Activated CD8-positive, alpha-beta memory T cell treated with anti-CD3 and anti-CD28 coated beads for 48 hours (primary cell): ENCODE measurements around the gene RELT.

Source experiments
- DNase-seq, 3 experiments: peaks; one replicate each; pipeline ENCODE4 v3.0.0-alpha.2; 2020; ENCODE audit warnings: low read depth in 2 of 3, low spot score in 2 of 3

RELT gene

DNA sequence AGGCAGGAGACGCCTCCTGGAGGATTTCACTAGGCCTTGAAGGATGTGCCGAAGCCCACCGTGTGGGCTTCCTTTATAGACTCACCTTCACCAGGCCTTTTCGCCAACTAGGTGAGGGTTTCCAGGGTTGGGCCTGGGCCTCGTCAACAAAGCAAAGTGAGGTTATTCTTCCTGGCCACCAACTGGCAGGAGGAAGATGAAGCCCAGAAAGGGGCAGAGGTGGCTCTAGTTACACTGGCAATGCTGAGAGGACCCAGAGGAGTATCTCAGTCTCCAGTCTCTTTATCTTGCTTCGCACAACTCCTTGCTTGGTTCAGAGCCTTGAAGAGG, 404 bp upstream of the RELT start:
- DNase-seq: no peak

GRCh38 chr11:73376803-73377629, 817 bp downstream of the RELT start:
- DNase-seq: peak in 2 of 3 experiments; percentile 22 to 37

- no peak for DNase-seq
These were observed 3.1 kb downstream of the RELT start for GRCh38 chr11:73379189-73379880.

DNA sequence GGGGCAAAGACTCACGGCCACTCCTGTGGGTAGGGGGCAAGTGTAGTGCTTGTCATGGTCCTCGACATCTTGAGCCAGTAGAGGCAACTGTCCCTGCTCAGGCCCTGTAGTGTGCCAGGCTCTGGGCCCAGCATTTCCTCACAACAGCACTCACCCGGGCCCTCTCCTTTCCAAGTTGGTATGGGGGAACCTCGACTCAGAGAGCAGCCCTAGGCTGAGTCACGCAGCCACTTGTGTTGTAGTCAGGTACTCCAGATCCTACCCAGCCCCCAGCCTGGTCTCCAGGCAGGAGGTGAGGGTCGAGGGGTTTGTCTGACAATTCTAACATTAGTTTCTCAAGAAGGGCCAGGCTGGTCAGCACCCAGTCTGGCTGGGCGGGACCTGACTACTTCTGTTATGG, 4.1 kb downstream of the RELT start:
- no peak for DNase-seq

DNA sequence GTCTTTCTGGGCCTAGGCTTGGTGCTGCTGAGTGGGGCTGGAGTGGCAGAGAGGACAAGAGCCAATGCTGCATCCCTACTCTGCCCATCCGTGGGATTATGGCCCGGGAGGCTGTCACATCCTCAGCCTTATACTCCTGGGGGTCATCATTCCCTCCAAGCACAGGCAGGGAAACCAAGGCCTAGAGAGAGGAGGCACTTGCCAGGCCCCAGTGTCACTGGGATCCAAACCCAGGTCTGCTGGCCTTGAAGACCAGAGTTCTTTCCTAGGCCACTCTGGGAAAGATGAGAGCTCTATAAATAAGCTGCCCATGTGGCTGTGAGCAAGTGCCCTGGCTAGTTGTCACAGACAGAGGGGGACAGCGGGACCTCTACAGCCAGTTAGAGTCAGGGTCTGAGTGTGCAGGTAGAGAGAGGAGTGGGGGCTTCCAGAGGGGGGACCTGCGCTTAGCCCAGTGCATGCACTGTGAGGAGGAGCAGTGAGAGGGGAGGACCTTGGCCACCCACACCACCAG, 4.8 kb downstream of the RELT start:
- no peak for DNase-seq

DNA sequence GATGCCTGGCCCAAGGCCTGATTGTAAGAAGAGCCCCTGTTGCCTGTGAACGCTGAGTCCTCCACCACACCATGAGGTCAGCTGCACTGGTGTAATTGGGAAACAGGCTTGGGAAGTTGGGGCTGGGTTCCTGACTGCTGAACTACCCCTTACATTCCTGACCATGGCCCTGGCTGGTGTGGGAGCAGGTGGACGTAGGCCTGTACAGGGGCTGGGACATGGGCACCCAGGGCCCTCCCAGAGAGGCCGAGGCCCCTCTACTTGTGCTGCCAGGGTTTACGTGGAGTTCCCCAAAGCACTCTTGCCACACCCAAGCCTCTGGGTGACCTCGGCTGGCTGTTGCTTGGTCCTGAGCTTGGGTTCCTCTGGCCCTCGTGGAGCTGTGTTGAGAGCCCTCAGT, 5.4 kb downstream of the RELT start:
- no peak for DNase-seq

DNA sequence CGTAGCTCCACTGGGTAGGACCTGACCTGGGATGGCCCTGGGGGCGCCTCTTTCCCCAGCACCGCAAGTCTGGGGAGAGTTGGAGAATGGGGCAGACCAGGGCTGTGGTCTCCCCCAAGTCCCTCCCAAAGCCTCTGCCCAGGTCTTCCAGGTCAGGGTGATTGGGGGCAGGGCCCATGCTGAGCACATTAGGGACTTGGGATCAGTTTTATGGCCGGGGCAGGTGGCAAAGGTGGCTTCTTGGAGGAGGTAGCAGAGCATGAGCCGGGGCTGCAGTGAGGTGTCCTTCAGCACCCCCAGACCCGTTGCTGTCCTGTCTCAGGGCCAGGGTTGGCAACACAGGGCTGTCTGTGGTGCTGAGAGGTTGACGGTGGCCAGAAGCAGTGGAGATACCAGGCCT, 6.0 kb downstream of the RELT start:
- DNase-seq: no peak

- no peak for DNase-seq
These were observed 6.5 kb downstream of the RELT start for GRCh38 chr11:73382747-73383146.

GRCh38 chr11:73383249-73384124, 7.3 kb downstream of the RELT start:
- DNase-seq: no peak

DNA sequence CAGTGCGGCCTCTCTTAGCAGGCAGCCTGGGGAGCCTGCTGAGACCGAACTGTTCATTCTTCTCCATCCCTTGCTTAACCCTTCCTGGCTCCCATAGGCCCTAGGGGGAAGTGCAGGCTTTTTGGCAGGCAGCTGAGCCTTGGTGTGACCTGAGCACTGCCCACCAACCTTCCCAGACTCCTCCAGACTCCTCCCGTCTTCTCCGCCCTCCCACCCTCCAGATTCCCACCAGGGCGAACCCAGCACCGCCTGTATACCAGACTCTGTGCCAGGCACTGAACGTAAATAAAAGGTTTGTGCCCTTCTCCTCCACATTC, 7.9 kb downstream of the RELT start:
- no peak for DNase-seq

- no peak for DNase-seq
These were observed 8.3 kb downstream of the RELT start for GRCh38 chr11:73384531-73384871.

- DNase-seq: no peak
These were observed 8.9 kb downstream of the RELT start for GRCh38 chr11:73384872-73385689.

GRCh38 chr11:73386016-73386415, 9.8 kb downstream of the RELT start:
- DNase-seq: no peak

- no peak for DNase-seq
These were observed 10.3 kb downstream of the RELT start for GRCh38 chr11:73386546-73386945.

- DNase-seq: no peak
These were observed 11.5 kb downstream of the RELT start for GRCh38 chr11:73387594-73388264.

GRCh38 chr11:73388265-73389133, 12.3 kb downstream of the RELT start:
- DNase-seq: no peak

- no peak for DNase-seq
These were observed 12.9 kb downstream of the RELT start for GRCh38 chr11:73389134-73389525.

DNA sequence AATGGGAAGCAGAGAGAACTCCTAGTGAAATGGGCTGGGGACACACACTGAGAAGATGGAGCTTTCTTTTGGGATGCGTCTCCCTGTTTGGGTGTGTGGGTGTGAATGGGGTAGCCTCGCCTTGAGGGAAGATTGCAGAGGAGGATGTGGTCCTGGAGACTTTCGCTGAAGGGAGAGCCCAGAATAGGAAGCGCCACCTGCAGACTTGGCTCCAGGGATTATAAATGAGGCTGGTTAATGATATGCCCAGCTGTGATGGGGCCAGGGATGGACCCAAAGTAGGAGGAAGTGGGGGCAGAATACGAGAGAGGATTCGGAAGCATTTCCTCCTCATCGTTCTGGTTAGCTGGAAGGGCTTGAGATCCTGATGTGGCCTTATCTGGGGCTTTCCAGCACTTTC, 13.7 kb downstream of the RELT start:
- no peak for DNase-seq
